Tibial nerve (tissue), 4 donors: Measurements from ENCODE around the gene JTB.

Experiments
- CTCF ChIP-seq, 5 experiments: fragments of 200-600 bp in 3 of 5; fragments of 450-650 bp in 2 of 5; sonication (generic) in 3 of 5; IDR thresholded peaks; one replicate each; pipeline ENCODE4 v1.5.1; 2016 to 2019; ENCODE audit warnings: antibody characterized with exemption in 5 of 5, mild to moderate bottlenecking in 3 of 5, moderate library complexity in 2 of 5
- EP300 ChIP-seq, 2 donors: sonication (generic); formaldehyde crosslinking; IDR thresholded peaks; one replicate each; pipeline ENCODE4 v1.6.1; 2017; ENCODE audit warnings: antibody characterized with exemption in 2 of 2, mild to moderate bottlenecking in 1 of 2
- POLR2A ChIP-seq, 2 donors: fragments of 450-650 bp; IDR thresholded peaks; one replicate each; pipeline ENCODE4 v1.6.1; 2017; ENCODE audit warnings: antibody characterized with exemption in 2 of 2, mild to moderate bottlenecking in 2 of 2, moderate library complexity in 2 of 2

GRCh38 chr1:153940756-153941155, 36.7 kb downstream of the JTB start:
- no peak for TF ChIP-seq CTCF (IDR thresholded peaks at IDR 0.05)
- TF ChIP-seq EP300 (IDR thresholded peaks at IDR 0.05): no peak
- no peak for TF ChIP-seq POLR2A (IDR thresholded peaks at IDR 0.05)
